Common myeloid progenitor, CD34-positive (primary cell): Measurements from ENCODE around the gene OR1A1. TPM values are rescaled to one million over a fixed set of nuclear protein-coding genes. Genes with fewer than 3 reads are reported as not detected.

Source experiments
- CTCF ChIA-PET: fragments of 350-600 bp; sonication (Branson Sonifier 250); formaldehyde crosslinking; loops from one replicate; lab custom pipeline; 2021; ENCODE audit warnings: antibody characterized with exemption; lab: Charles Lee
- POLR2A ChIA-PET: fragments of 350-600 bp; sonication (Branson Sonifier 250); formaldehyde crosslinking; loops from one replicate; lab custom pipeline; 2021; ENCODE audit warnings: antibody characterized with exemption; lab: Charles Lee
- DNase-seq, 3 donors: peaks; one replicate each; pipeline versions ENCODE4 v3.0.0 to v3.0.0-alpha.2; 2013
- H3K27ac ChIP-seq, 2 experiments: 1 replicate in 1 of 2; 2 replicates in 1 of 2; pipeline ENCODE4 v1.7.0; 2013; ENCODE audit warnings: inconsistent platforms in 2 of 2, low read length in 2 of 2, mild to moderate bottlenecking in 2 of 2, low read depth in 1 of 2, moderate library complexity in 1 of 2; ENCODE audit not compliant: severe bottlenecking in 2 of 2, insufficient read depth in 1 of 2, poor library complexity in 1 of 2
- H3K27me3 ChIP-seq, 5 experiments: replicated peaks in 2 of 5; 1 replicate in 3 of 5; 2 replicates in 2 of 5; pipeline versions ENCODE4 v1.6.1 to v1.7.0; 2013; ENCODE audit warnings: low read length in 4 of 5, mild to moderate bottlenecking in 2 of 5, moderate library complexity in 2 of 5, inconsistent platforms in 1 of 5; ENCODE audit not compliant: insufficient read depth in 5 of 5, control insufficient read depth in 4 of 5
- H3K36me3 ChIP-seq, 4 experiments: 1 replicate in 2 of 4; 2 replicates in 2 of 4; pipeline versions ENCODE4 v1.6.1 to v1.7.0; 2013; ENCODE audit warnings: low read length in 3 of 4, control low read depth in 1 of 4, mild to moderate bottlenecking in 1 of 4; ENCODE audit not compliant: control insufficient read depth in 4 of 4, insufficient read depth in 4 of 4
- H3K4me1 ChIP-seq, 4 experiments: 1 replicate in 3 of 4; 2 replicates in 1 of 4; pipeline versions ENCODE4 v1.6.1 to v1.7.1; 2013; ENCODE audit warnings: low read length in 3 of 4, mild to moderate bottlenecking in 3 of 4, control low read depth in 1 of 4, inconsistent platforms in 1 of 4, moderate library complexity in 1 of 4; ENCODE audit not compliant: control insufficient read depth in 4 of 4, insufficient read depth in 4 of 4; ENCODE audit errors: control extremely low read depth in 1 of 4
- H3K4me3 ChIP-seq, 7 experiments: 1 replicate in 4 of 7; 2 replicates in 3 of 7; pipeline versions ENCODE4 v1.5.1 to v1.7.0; 2013; ENCODE audit warnings: mild to moderate bottlenecking in 7 of 7, low read length in 6 of 7, moderate library complexity in 6 of 7, inconsistent platforms in 2 of 7, low read depth in 2 of 7, control low read depth in 1 of 7; ENCODE audit not compliant: insufficient read depth in 4 of 7, control insufficient read depth in 1 of 7; ENCODE audit errors: extremely low read depth in 1 of 7
- H3K9me3 ChIP-seq, 5 experiments: 1 replicate in 4 of 5; 2 replicates in 1 of 5; pipeline versions ENCODE4 v1.6.1 to v1.7.1; 2013; ENCODE audit warnings: low read length in 4 of 5, mild to moderate bottlenecking in 2 of 5, inconsistent platforms in 1 of 5, low read depth in 1 of 5, moderate library complexity in 1 of 5; ENCODE audit not compliant: control insufficient read depth in 4 of 5, insufficient read depth in 2 of 5; ENCODE audit errors: control extremely low read depth in 1 of 5
- WGBS: methylation state at CpG from one replicate; pipeline ENCODE4 v1.1.5; 2013; ENCODE audit not compliant: insufficient coverage; 5-methylcytosine and 5-hydroxymethylcytosine counted together
- polyA plus RNA-seq: library from polyadenylated mRNA; unstranded; fragments of 120-200 nt; gene quantifications from one replicate; pipeline ENCODE4 v1.2.1, GENCODE V29; 2013

Gene OR1A1
- not detected for polyA plus RNA-seq

- Histone ChIP-seq H3K36me3 (no peaks in the 10 kb centered on the region), H3K27me3 (no peaks in the 10 kb centered on the region), H3K4me1 (no peaks in the 10 kb centered on the region), H3K9me3 (peaks cover 0 to 4% (median 0%) of the 10 kb centered on the region in 5 experiments), H3K4me3 (no peak within 1 kb of the TSS), H3K27ac (no peak within 1 kb of the TSS)
- POLR2A ChIA-PET, result no interaction called here
- CTCF ChIA-PET, result no interaction called here
- DNase-seq, result no peak
- 89% methylated on average over 7 of the region's 7 CpGs for WGBS
These were observed at the start of gene OR1A1 for GRCh38 chr17:3207367-3207766. Gene OR1A1, plus strand, starts transcription at chr17:3207667. Its CDS starts 7,954 bp downstream, at chr17:3215621.

- H3K27ac ChIP-seq, result no peak overlapping the region
- peaks cover 0 to 2% (median 0%) of the 10 kb centered on the region in 5 experiments for H3K27me3 ChIP-seq
- DNase-seq, result peak; percentile 7 to 34 (median 23)
- ChIA-PET CTCF (no interaction called here), POLR2A (no interaction called here)
- H3K9me3 ChIP-seq, result peaks cover 0 to 15% (median 4%) of the 10 kb centered on the region in 5 experiments
- no peaks in the 10 kb centered on the region for H3K4me1 ChIP-seq
- H3K4me3 ChIP-seq, result no peak overlapping the region
- no peaks in the 10 kb centered on the region for H3K36me3 ChIP-seq
- 100% methylated on average over 3 of the region's 5 CpGs for WGBS
These were observed 39.9 kb upstream of the OR1A1 start for GRCh38 chr17:3167574-3167973.

GRCh38 chr17:3189961-3190360 is 17.5 kb upstream of the OR1A1 start:
- Histone ChIP-seq H3K27me3 (no peaks in the 10 kb centered on the region), H3K4me1 (peaks cover 0 to 15% (median 3%) of the 10 kb centered on the region in 4 experiments), H3K27ac (no peak overlapping the region), H3K9me3 (no peaks in the 10 kb centered on the region), H3K4me3 (no peak overlapping the region), H3K36me3 (no peaks in the 10 kb centered on the region)
- DNase-seq, result peak; percentile 10 to 62 (median 52)
- CTCF ChIA-PET, result no interaction called here
- 17% methylated on average over 2 of the region's 4 CpGs for WGBS
- POLR2A ChIA-PET, result no interaction called here

- Histone ChIP-seq H3K4me1 (no peaks in the 10 kb centered on the region), H3K4me3 (no peak within 1 kb of the TSS), H3K27me3 (peaks cover 0 to 1% (median 0%) of the 10 kb centered on the region in 5 experiments), H3K36me3 (no peaks in the 10 kb centered on the region), H3K9me3 (peaks cover 0 to 4% (median 4%) of the 10 kb centered on the region in 5 experiments), H3K27ac (no peak within 1 kb of the TSS)
- CTCF ChIA-PET, result no interaction called here
- 94% methylated on average over 2 of the region's 4 CpGs for WGBS
- DNase-seq, result no peak
- POLR2A ChIA-PET, result no interaction called here
These were observed 10.2 kb upstream of the OR1A1 start, which contains the start of gene OR1A2 for GRCh38 chr17:3197219-3197618. Gene OR1A2, plus strand, starts transcription at chr17:3197519. Its CDS starts 0 bp downstream, at chr17:3197519.

GRCh38 chr17:3208484-3208883 is 1.0 kb downstream of the OR1A1 start:
- ChIA-PET CTCF (no interaction called here), POLR2A (no interaction called here)
- H3K4me3 ChIP-seq, result no peak overlapping the region
- H3K36me3 ChIP-seq, result no peaks in the 10 kb centered on the region
- no peak for DNase-seq
- H3K27me3 ChIP-seq, result no peaks in the 10 kb centered on the region
- WGBS, result 95% methylated on average over 6 of the region's 6 CpGs
- no peak overlapping the region for H3K27ac ChIP-seq
- peaks cover 0 to 2% (median 0%) of the 10 kb centered on the region in 5 experiments for H3K9me3 ChIP-seq
- peaks cover 0 to 5% (median 2%) of the 10 kb centered on the region in 4 experiments for H3K4me1 ChIP-seq

GRCh38 chr17:3213001-3213400 is 5.5 kb downstream of the OR1A1 start:
- no peaks in the 10 kb centered on the region for H3K36me3 ChIP-seq
- 60% methylated on average over 2 of the region's 3 CpGs for WGBS
- H3K27ac ChIP-seq, result no peak overlapping the region
- H3K9me3 ChIP-seq, result peaks cover 0 to 3% (median 0%) of the 10 kb centered on the region in 5 experiments
- ChIA-PET POLR2A (no interaction called here), CTCF (no interaction called here)
- H3K27me3 ChIP-seq, result no peaks in the 10 kb centered on the region
- H3K4me1 ChIP-seq, result peaks cover 0 to 5% (median 2%) of the 10 kb centered on the region in 4 experiments
- H3K4me3 ChIP-seq, result peak overlapping the region in 1 of 7 experiments; percentile 13
- DNase-seq, result peak in 2 of 3 donors; percentile 60

GRCh38 chr17:3213587-3213986 is 6.1 kb downstream of the OR1A1 start:
- Histone ChIP-seq H3K36me3 (no peaks in the 10 kb centered on the region), H3K4me3 (no peak overlapping the region), H3K27me3 (no peaks in the 10 kb centered on the region), H3K27ac (no peak overlapping the region), H3K9me3 (peaks cover 0 to 3% (median 0%) of the 10 kb centered on the region in 5 experiments), H3K4me1 (peaks cover 0 to 5% (median 2%) of the 10 kb centered on the region in 4 experiments)
- POLR2A ChIA-PET, result no interaction called here
- CTCF ChIA-PET, result no interaction called here
- DNase-seq, result no peak
- WGBS, result 68% methylated on average over 6 of the region's 6 CpGs
